B cell (primary cell): ENCODE measurements around the gene EXOC4. TPM values are rescaled to one million over a fixed set of nuclear protein-coding genes. Genes with fewer than 3 reads are reported as not detected.

ENCODE experiments used
- ATAC-seq: fragments of 200-7000 bp; cut with Tn5 transposase; one replicate; pipeline ENCODE4 v1.10.0; 2021; ENCODE audit warnings: low read depth, mild to moderate bottlenecking, moderate number of reproducible peaks, moderate library complexity
- CTCF ChIA-PET: fragments of 350-600 bp; sonication (Branson Sonifier 250); formaldehyde crosslinking; loops from one replicate; lab custom pipeline; 2021; ENCODE audit warnings: antibody characterized with exemption, inconsistent platforms; lab: Charles Lee
- POLR2A ChIA-PET: fragments of 350-600 bp; sonication (Branson Sonifier 250); formaldehyde crosslinking; loops from one replicate; lab custom pipeline; 2021; ENCODE audit warnings: antibody characterized with exemption; lab: Charles Lee
- DNase-seq: peaks from one replicate; pipeline ENCODE4 v3.0.0; 2013
- H2AFZ ChIP-seq: 2 replicates; pipeline ENCODE4 v1.6.1; 2012; ENCODE audit warnings: mild to moderate bottlenecking, low read depth, low read length; ENCODE audit not compliant: insufficient read depth, poor library complexity, severe bottlenecking
- H3K27ac ChIP-seq, 2 donors: 1 replicate in 1 of 2; 2 replicates in 1 of 2; pipeline ENCODE4 v1.5.1; 2012 to 2013; ENCODE audit warnings: low read length in 2 of 2, mild to moderate bottlenecking in 2 of 2, moderate library complexity in 1 of 2
- H3K27me3 ChIP-seq, 4 experiments: fragments of 200-600 bp in 1 of 4; sonication (generic) in 1 of 4; replicated peaks in 1 of 4; 1 replicate in 2 of 4; 2 replicates in 2 of 4; pipeline versions ENCODE4 v1.6.1 to v1.7.0; 2013 to 2016; ENCODE audit warnings: low read length in 3 of 4, mild to moderate bottlenecking in 2 of 4, mixed read lengths in 1 of 4, moderate library complexity in 1 of 4; ENCODE audit not compliant: insufficient read depth in 4 of 4, control insufficient read depth in 3 of 4; ENCODE audit errors: control extremely low read depth in 1 of 4
- H3K36me3 ChIP-seq, 2 experiments: replicated peaks in 1 of 2; 1 replicate in 1 of 2; 2 replicates in 1 of 2; pipeline versions ENCODE4 v1.6.1 to v1.7.1; 2013; ENCODE audit warnings: low read length in 1 of 2; ENCODE audit not compliant: insufficient read depth in 2 of 2, control insufficient read depth in 1 of 2; ENCODE audit errors: control extremely low read depth in 1 of 2, extremely low read depth in 1 of 2
- H3K4me1 ChIP-seq, 2 donors: fragments of 200-600 bp in 1 of 2; sonication (generic) in 1 of 2; 1 replicate in 1 of 2; 2 replicates in 1 of 2; pipeline versions ENCODE4 v1.5.1 to v1.6.1; 2013 to 2017; ENCODE audit warnings: low read length in 2 of 2; ENCODE audit not compliant: control insufficient read depth in 2 of 2, insufficient read depth in 2 of 2
- H3K4me2 ChIP-seq: replicated peaks from 2 replicates; pipeline ENCODE3; 2012; ENCODE audit warnings: mild to moderate bottlenecking, low read depth, low read length; ENCODE audit not compliant: poor library complexity, severe bottlenecking
- H3K4me3 ChIP-seq, 5 experiments: fragments of 200-600 bp in 1 of 5; sonication (generic) in 1 of 5; 1 replicate in 3 of 5; 2 replicates in 2 of 5; pipeline versions ENCODE4 v1.5.1 to v1.7.0; 2011 to 2016; ENCODE audit warnings: low read length in 4 of 5, mild to moderate bottlenecking in 4 of 5, low read depth in 2 of 5, control low read depth in 1 of 5, moderate library complexity in 1 of 5; ENCODE audit not compliant: insufficient read depth in 1 of 5; ENCODE audit errors: control extremely low read depth in 1 of 5, extremely low read depth in 1 of 5
- H3K79me2 ChIP-seq: fragments of 200-600 bp; sonication (generic); one replicate; pipeline ENCODE4 v1.6.0; 2016; ENCODE audit warnings: low read length; ENCODE audit not compliant: control insufficient read depth, insufficient read depth
- H3K9ac ChIP-seq: fragments of 200-600 bp; sonication (generic); 2 replicates; pipeline ENCODE4 v1.6.1; 2017; ENCODE audit warnings: mild to moderate bottlenecking, low read length, moderate library complexity
- H3K9me3 ChIP-seq, 3 donors: one replicate each; pipeline versions ENCODE4 v1.6.1 to v1.7.1; 2013; ENCODE audit warnings: low read length in 2 of 3; ENCODE audit not compliant: control insufficient read depth in 2 of 3, insufficient read depth in 1 of 3; ENCODE audit errors: control extremely low read depth in 1 of 3
- H4K20me1 ChIP-seq: 2 replicates; pipeline ENCODE4 v1.6.0; 2012; ENCODE audit warnings: mild to moderate bottlenecking, low read length; ENCODE audit not compliant: insufficient read depth, control insufficient read depth, poor library complexity, severe bottlenecking
- H3K27ac Mint-ChIP-seq: one replicate; pipeline ENCODE4 v1.8.0; 2021; ENCODE audit warnings: mixed read lengths
- H3K27me3 Mint-ChIP-seq: one replicate; pipeline ENCODE4 v1.8.0; 2021; ENCODE audit warnings: mixed read lengths
- H3K4me1 Mint-ChIP-seq: one replicate; pipeline ENCODE4 v1.8.0; 2021; ENCODE audit warnings: mixed read lengths
- H3K4me3 Mint-ChIP-seq: one replicate; pipeline ENCODE4 v1.8.0; 2021; ENCODE audit warnings: mixed read lengths
- H3K9me3 Mint-ChIP-seq: one replicate; pipeline ENCODE4 v1.8.0; 2022; ENCODE audit warnings: mixed read lengths; ENCODE audit not compliant: insufficient read depth
- CTCF ChIP-seq: fragments of 200-600 bp; IDR thresholded peaks from one replicate; pipeline ENCODE4 v1.8.0; 2022; ENCODE audit warnings: antibody characterized with exemption, mild to moderate bottlenecking
- EZH2 ChIP-seq: IDR thresholded peaks from 2 replicates; pipeline ENCODE4 v1.6.1; 2012; ENCODE audit warnings: borderline replicate concordance, low read depth, mild to moderate bottlenecking, moderate library complexity, low read length; ENCODE audit not compliant: insufficient read depth, poor library complexity, severe bottlenecking
- WGBS: methylation state at CpG from one replicate; pipeline ENCODE4 v1.1.5; 2013; ENCODE audit warnings: missing lambda C conversion rate; ENCODE audit not compliant: insufficient coverage; 5-methylcytosine and 5-hydroxymethylcytosine counted together
- intact Hi-C: fragments of 100-400 bp; cut with micrococcal nuclease; formaldehyde crosslinking; loops from one replicate; pipeline ENCODE4 v1.10.0; 2022
- polyA plus RNA-seq: library from polyadenylated mRNA; depleted of rRNA; stranded (reverse); fragments of >200 nt; gene quantifications from 2 replicates; pipeline ENCODE4 v1.2.3, GENCODE V29; 2012
- total RNA-seq, 2 donors: library from RNA; stranded (reverse); fragments of 120-200 nt in 1 of 2; gene quantifications; 1 replicate in 1 of 2; 2 replicates in 1 of 2; pipeline versions ENCODE4 v1.2.3 to v1.2.4, GENCODE V29; 2013 to 2022

Gene EXOC4
- total and polyA plus RNA-seq, 2 donors (not counting 1 experiment from before 2014, with no cell fraction given) = 16.7 to 135 TPM

DNA sequence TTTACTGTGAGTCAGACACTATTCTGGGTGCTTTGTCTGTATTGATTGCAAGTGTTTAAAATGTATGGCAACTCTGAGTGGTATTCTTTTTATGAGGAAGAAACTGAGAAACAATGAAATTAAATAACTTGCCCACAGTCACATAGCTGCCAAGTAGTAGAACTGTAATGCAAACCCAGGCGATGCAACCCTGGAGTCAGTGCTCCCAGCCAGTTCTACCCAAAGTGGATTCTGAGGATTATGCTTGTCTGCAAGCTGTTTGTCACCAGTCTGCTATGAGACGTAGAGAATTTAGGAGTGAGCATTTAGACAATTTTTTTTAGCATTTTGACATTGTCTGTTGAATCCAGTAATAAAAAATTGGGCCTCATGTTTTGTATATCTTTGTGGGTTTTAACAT is 568.3 kb downstream of the EXOC4 start:
- ChIA-PET POLR2A (no interaction called here), CTCF (no interaction called here)
- no peaks in the 10 kb centered on the region for H3K9me3 Mint-ChIP-seq
- H3K27me3 Mint-ChIP-seq = no peaks in the 10 kb centered on the region
- peaks cover 8 to 9% of the 10 kb centered on the region in 2 experiments for H3K36me3 ChIP-seq
- no peaks in the 10 kb centered on the region for H3K79me2 ChIP-seq
- no peak overlapping the region for H3K27ac ChIP-seq
- H3K4me1 ChIP-seq = no peaks in the 10 kb centered on the region
- H3K27ac Mint-ChIP-seq = no peak overlapping the region
- no peak overlapping the region for H3K4me3 Mint-ChIP-seq
- intact Hi-C loops = no loop called here
- peaks cover 0 to 2% (median 0%) of the 10 kb centered on the region in 3 donors for H3K9me3 ChIP-seq
- DNase-seq (no peak), ATAC-seq (no peak)
- no peaks in the 10 kb centered on the region for H4K20me1 ChIP-seq
- WGBS = 100% methylated on average over 1 of the region's 2 CpGs
- no peaks in the 10 kb centered on the region for H3K27me3 ChIP-seq
- no peak for TF ChIP-seq EZH2
- no peak for TF ChIP-seq CTCF
- no peak overlapping the region for H2AFZ ChIP-seq
- no peak overlapping the region for H3K4me2 ChIP-seq
- no peaks in the 10 kb centered on the region for H3K4me1 Mint-ChIP-seq
- H3K9ac ChIP-seq = no peak overlapping the region
- H3K4me3 ChIP-seq = no peak overlapping the region

- H4K20me1 ChIP-seq = no peaks in the 10 kb centered on the region
- Mint-ChIP-seq H3K27ac (no peak overlapping the region), H3K4me1 (no peaks in the 10 kb centered on the region), H3K27me3 (no peaks in the 10 kb centered on the region), H3K9me3 (no peaks in the 10 kb centered on the region), H3K4me3 (no peak overlapping the region)
- no peak overlapping the region for H3K4me2 ChIP-seq
- no peaks in the 10 kb centered on the region for H3K79me2 ChIP-seq
- H3K9ac ChIP-seq = no peak overlapping the region
- ATAC-seq (no peak), DNase-seq (no peak)
- CTCF ChIA-PET = no interaction called here
- no peaks in the 10 kb centered on the region for H3K27me3 ChIP-seq
- no peak overlapping the region for H2AFZ ChIP-seq
- intact Hi-C loops = no loop called here
- WGBS = no CpG with 5 or more reads among the region's 3 CpGs
- TF ChIP-seq EZH2 (no peak), CTCF (no peak)
- peaks cover 0 to 2% (median 0%) of the 10 kb centered on the region in 3 donors for H3K9me3 ChIP-seq
- H3K36me3 ChIP-seq = peaks cover 8 to 9% of the 10 kb centered on the region in 2 experiments
- H3K27ac ChIP-seq = no peak overlapping the region
- POLR2A ChIA-PET = no interaction called here
- no peaks in the 10 kb centered on the region for H3K4me1 ChIP-seq
- no peak overlapping the region for H3K4me3 ChIP-seq
These were observed 569.2 kb downstream of the EXOC4 start for GRCh38 chr7:133822001-133822641.
